HG02938 (cell line): Measurements from ENCODE around the gene PSMA8.
"Not testable (repeated sequence)": the region's sequence is repeated elsewhere in the genome, so short reads cannot be mapped to it uniquely, and the experiment has no call there.

ENCODE experiments used
- ATAC-seq: cut with Tn5 transposase; IDR thresholded peaks from one replicate; pipeline ENCODE4 v1.9.1; 2021; ENCODE audit warnings: mild to moderate bottlenecking, moderate library complexity; ENCODE audit not compliant: unreplicated experiment

PSMA8 gene

GRCh38 chr18:26167592-26167991 is 33.9 kb downstream of the PSMA8 start:
- ATAC-seq, result peak; percentile 82

GRCh38 chr18:26175481-26175880 is 41.8 kb downstream of the PSMA8 start:
- ATAC-seq, result no peak

- no peak for ATAC-seq
These were observed 42.5 kb downstream of the PSMA8 start for GRCh38 chr18:26176134-26176533.

- ATAC-seq, result peak; percentile 52
These were observed 47.7 kb downstream of the PSMA8 start for GRCh38 chr18:26181343-26181826.

GRCh38 chr18:26183395-26184112 is 49.9 kb downstream of the PSMA8 start:
- no peak for ATAC-seq

GRCh38 chr18:26185267-26185666 is 51.6 kb downstream of the PSMA8 start:
- no peak for ATAC-seq

- peak; percentile 79 for ATAC-seq
These were observed 56.8 kb downstream of the PSMA8 start for GRCh38 chr18:26190506-26190905.

GRCh38 chr18:26192233-26192632 is 58.6 kb downstream of the PSMA8 start:
- no peak for ATAC-seq

GRCh38 chr18:26196605-26197004 is 62.9 kb downstream of the PSMA8 start:
- no peak for ATAC-seq

- ATAC-seq, result not testable (repeated sequence)
These were observed 68.3 kb downstream of the PSMA8 start for GRCh38 chr18:26202001-26202400.

- no peak for ATAC-seq
These were observed 71.6 kb downstream of the PSMA8 start for GRCh38 chr18:26205318-26205717.

GRCh38 chr18:26206488-26206887 is 72.8 kb downstream of the PSMA8 start:
- ATAC-seq, result no peak

GRCh38 chr18:26207937-26208336 is 74.3 kb downstream of the PSMA8 start:
- no peak for ATAC-seq

GRCh38 chr18:26208977-26209376 is 75.3 kb downstream of the PSMA8 start:
- ATAC-seq, result no peak

GRCh38 chr18:26210147-26210546 is 76.5 kb downstream of the PSMA8 start:
- no peak for ATAC-seq

- ATAC-seq, result peak; percentile 94
These were observed 81.7 kb downstream of the PSMA8 start for GRCh38 chr18:26215247-26215970.

GRCh38 chr18:26225022-26225693 is 91.5 kb downstream of the PSMA8 start:
- ATAC-seq, result no peak

GRCh38 chr18:26225915-26226228 is 92.2 kb downstream of the PSMA8 start:
- ATAC-seq, result no peak

GRCh38 chr18:26226229-26227050 is 92.8 kb downstream of the PSMA8 start, which contains the start of gene TAF4B:
TAF4B (plus strand) TSS chr18:26226445; CDS start chr18:26226934, 489 bp downstream.
- ATAC-seq, result peak; percentile 83

GRCh38 chr18:26227051-26227670 is 93.5 kb downstream of the PSMA8 start:
- ATAC-seq, result no peak
